Measurements from ENCODE around the gene ARHGAP45. TPM values are rescaled to one million over a fixed set of nuclear protein-coding genes. Genes with fewer than 3 reads are reported as not detected.

ARHGAP45 gene
- total and polyA plus RNA-seq, 9 of the 15 experiments (the other 6 are each of a cell fraction or from before 2014, with no cell fraction given): 0.08 to 22.1 (median 4.2) TPM

DNA sequence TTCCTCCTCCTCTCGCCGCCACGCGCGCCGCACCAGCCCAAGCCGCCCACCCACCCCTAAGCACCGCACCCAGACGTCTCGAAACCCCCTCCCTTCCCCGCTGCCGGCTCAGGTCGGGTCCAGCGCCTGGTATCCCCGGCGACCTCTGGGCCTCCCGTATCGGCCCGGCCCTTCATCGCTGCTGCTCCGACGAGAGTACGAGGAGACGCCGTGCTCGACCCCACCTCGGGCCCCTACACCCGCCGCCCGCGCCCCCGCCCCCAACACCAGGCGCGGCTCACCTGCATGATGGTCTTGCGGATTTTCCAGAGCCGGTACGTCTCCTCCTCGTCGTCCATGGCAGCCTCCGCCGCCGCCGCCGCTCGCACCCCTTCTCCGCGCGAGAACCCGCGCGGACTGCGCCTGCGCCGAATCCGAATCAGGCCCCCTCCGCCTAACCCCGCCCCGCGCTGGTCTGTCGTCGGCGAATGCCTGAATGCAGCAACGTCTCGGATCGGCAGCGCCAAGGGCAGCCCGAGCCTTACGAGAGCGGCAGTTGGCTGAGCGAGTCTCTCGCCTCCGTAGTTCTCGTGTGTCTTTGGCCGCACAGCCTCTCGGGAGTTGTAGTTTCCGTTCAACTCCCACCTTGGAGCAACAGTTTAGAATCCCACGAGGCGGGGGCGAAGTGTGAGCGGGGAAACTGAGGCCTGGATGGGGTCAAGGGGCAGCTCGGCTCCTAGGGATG lies 28.2 kb downstream of the ARHGAP45 start, which contains the start of gene POLR2E (continued):
- TF ChIP-seq ZNF830 (CRISPR knock-in tag; IDR thresholded peaks at IDR 0.05): no peak
- no peak for TF ChIP-seq RBM15 (IDR thresholded peaks at IDR 0.05; ENCODE audit: insufficient read depth, low read length)
- TF ChIP-seq ZNF134 (CRISPR knock-in tag; conservative IDR thresholded peaks at IDR 0.05): no peak
- TF ChIP-seq, protein P1, sequence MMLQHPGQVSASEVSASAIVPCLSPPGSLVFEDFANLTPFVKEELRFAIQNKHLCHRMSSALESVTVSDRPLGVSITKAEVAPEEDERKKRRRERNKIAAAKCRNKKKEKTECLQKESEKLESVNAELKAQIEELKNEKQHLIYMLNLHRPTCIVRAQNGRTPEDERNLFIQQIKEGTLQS (IDR thresholded peaks at IDR 0.05): no peak
- TF ChIP-seq, protein P1 (CRISPR knock-in tag; conservative IDR thresholded peaks at IDR 0.05): no peak
- no peak for TF ChIP-seq U2AF1 (optimal IDR thresholded peaks at IDR 0.05; ENCODE audit: low read depth, low read length)
- no peak for TF ChIP-seq ZNF717 (CRISPR knock-in tag; IDR thresholded peaks at IDR 0.05)
- TF ChIP-seq TEAD1 (CRISPR knock-in tag; IDR thresholded peaks at IDR 0.05): 0 out of 4 replicates have a peak, but pooled peaks of 1 of the 2 experiments have one; percentile 15
- no peak for TF ChIP-seq DPF2 (IDR thresholded peaks at IDR 0.05)
- TF ChIP-seq MTA3 (IDR thresholded peaks at IDR 0.05; ENCODE audit: borderline replicate concordance): no peak
- no peak for TF ChIP-seq KLF1 (tag; IDR thresholded peaks at IDR 0.05)
- no peak for TF ChIP-seq SAP30 (IDR thresholded peaks at IDR 0.05; ENCODE audit: borderline replicate concordance, insufficient read depth, low read depth, low read length, poor library complexity, severe bottlenecking)
- TF ChIP-seq, protein P2, sequence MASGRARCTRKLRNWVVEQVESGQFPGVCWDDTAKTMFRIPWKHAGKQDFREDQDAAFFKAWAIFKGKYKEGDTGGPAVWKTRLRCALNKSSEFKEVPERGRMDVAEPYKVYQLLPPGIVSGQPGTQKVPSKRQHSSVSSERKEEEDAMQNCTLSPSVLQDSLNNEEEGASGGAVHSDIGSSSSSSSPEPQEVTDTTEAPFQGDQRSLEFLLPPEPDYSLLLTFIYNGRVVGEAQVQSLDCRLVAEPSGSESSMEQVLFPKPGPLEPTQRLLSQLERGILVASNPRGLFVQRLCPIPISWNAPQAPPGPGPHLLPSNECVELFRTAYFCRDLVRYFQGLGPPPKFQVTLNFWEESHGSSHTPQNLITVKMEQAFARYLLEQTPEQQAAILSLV (tag; IDR thresholded peaks at IDR 0.05): no peak
- no peak for TF ChIP-seq CREBBP (IDR thresholded peaks at IDR 0.05; ENCODE audit: low read depth, low read length)
- TF ChIP-seq XRCC4 (IDR thresholded peaks at IDR 0.05; ENCODE audit: extremely low read depth, insufficient read depth, insufficient read length): no peak
- TF ChIP-seq, protein P3, sequence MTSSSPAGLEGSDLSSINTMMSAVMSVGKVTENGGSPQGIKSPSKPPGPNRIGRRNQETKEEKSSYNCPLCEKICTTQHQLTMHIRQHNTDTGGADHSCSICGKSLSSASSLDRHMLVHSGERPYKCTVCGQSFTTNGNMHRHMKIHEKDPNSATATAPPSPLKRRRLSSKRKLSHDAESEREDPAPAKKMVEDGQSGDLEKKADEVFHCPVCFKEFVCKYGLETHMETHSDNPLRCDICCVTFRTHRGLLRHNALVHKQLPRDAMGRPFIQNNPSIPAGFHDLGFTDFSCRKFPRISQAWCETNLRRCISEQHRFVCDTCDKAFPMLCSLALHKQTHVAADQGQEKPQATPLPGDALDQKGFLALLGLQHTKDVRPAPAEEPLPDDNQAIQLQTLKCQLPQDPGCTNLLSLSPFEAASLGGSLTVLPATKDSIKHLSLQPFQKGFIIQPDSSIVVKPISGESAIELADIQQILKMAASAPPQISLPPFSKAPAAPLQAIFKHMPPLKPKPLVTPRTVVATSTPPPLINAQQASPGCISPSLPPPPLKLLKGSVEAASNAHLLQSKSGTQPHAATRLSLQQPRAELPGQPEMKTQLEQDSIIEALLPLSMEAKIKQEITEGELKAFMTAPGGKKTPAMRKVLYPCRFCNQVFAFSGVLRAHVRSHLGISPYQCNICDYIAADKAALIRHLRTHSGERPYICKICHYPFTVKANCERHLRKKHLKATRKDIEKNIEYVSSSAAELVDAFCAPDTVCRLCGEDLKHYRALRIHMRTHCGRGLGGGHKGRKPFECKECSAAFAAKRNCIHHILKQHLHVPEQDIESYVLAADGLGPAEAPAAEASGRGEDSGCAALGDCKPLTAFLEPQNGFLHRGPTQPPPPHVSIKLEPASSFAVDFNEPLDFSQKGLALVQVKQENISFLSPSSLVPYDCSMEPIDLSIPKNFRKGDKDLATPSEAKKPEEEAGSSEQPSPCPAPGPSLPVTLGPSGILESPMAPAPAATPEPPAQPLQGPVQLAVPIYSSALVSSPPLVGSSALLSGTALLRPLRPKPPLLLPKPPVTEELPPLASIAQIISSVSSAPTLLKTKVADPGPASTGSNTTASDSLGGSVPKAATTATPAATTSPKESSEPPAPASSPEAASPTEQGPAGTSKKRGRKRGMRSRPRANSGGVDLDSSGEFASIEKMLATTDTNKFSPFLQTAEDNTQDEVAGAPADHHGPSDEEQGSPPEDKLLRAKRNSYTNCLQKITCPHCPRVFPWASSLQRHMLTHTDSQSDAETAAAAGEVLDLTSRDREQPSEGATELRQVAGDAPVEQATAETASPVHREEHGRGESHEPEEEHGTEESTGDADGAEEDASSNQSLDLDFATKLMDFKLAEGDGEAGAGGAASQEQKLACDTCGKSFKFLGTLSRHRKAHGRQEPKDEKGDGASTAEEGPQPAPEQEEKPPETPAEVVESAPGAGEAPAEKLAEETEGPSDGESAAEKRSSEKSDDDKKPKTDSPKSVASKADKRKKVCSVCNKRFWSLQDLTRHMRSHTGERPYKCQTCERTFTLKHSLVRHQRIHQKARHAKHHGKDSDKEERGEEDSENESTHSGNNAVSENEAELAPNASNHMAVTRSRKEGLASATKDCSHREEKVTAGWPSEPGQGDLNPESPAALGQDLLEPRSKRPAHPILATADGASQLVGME (CRISPR knock-in tag; IDR thresholded peaks at IDR 0.05): no peak
